ENCODE results near the gene UBE2L5.

DNA sequence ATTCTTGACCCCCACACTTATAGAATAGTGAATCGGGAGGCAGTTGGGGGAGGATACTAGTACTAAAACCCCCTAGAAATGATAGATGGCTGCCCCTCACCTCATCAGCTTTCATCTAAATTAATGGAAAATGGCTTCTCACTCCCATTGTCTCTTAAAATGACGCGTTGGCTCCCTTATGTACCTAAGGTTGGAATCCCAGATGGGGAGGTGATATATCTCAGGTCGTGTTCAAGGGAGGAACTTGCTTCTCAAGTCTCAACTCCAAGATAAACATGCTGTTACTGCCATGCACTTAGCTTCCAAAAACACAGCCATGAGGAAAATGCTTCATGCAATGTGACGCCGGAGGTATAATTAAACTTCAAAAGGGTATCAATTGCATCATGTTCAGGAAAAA, 18.8 kb upstream of the UBE2L5 start:
- TF ChIP-seq, protein P1, sequence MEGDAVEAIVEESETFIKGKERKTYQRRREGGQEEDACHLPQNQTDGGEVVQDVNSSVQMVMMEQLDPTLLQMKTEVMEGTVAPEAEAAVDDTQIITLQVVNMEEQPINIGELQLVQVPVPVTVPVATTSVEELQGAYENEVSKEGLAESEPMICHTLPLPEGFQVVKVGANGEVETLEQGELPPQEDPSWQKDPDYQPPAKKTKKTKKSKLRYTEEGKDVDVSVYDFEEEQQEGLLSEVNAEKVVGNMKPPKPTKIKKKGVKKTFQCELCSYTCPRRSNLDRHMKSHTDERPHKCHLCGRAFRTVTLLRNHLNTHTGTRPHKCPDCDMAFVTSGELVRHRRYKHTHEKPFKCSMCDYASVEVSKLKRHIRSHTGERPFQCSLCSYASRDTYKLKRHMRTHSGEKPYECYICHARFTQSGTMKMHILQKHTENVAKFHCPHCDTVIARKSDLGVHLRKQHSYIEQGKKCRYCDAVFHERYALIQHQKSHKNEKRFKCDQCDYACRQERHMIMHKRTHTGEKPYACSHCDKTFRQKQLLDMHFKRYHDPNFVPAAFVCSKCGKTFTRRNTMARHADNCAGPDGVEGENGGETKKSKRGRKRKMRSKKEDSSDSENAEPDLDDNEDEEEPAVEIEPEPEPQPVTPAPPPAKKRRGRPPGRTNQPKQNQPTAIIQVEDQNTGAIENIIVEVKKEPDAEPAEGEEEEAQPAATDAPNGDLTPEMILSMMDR (IDR thresholded peaks at IDR 0.05; ENCODE audit: low read depth, low read length), result no peak
- TF ChIP-seq EZH2phosphoT487 (IDR thresholded peaks at IDR 0.05; ENCODE audit: low read depth), result no peak

Measured in OCI-LY3 (cell line).